ENCODE data around the gene SUGP1. TPM values are rescaled to one million over a fixed set of nuclear protein-coding genes. Genes with fewer than 3 reads are reported as not detected.
A peak's percentile ranks its signal among the peaks of the same experiment; 100 is the strongest.
"Not testable (repeated sequence)": the region's sequence is repeated elsewhere in the genome, so short reads cannot be mapped to it uniquely, and the experiment has no call there.

SUGP1 gene
- polyA plus RNA-seq (ENCODE audit: insufficient read length) = 33.3 TPM

GRCh38 chr19:19320361-19321140, at the start of gene SUGP1, which contains the start of gene MAU2:
Gene SUGP1 (minus strand): TSS chr19:19320509. CDS start chr19:19320496, 13 bp downstream.
Gene MAU2 (plus strand): TSS chr19:19320829. CDS start chr19:19320860, 31 bp downstream.
- DNase-seq (ENCODE audit: low read depth) = peak; percentile 83

- no peak for DNase-seq (ENCODE audit: low read depth)
These were observed 47.8 kb upstream of the SUGP1 start for GRCh38 chr19:19368087-19368486.

- no peak for DNase-seq (ENCODE audit: low read depth)
These were observed 46.4 kb upstream of the SUGP1 start for GRCh38 chr19:19366434-19367396.

GRCh38 chr19:19362075-19362474, 41.8 kb upstream of the SUGP1 start:
- DNase-seq (ENCODE audit: low read depth) = no peak

- DNase-seq (ENCODE audit: low read depth) = peak; percentile 62
These were observed 40.8 kb upstream of the SUGP1 start for GRCh38 chr19:19361075-19361594.

GRCh38 chr19:19356901-19357566, 36.7 kb upstream of the SUGP1 start:
- DNase-seq (ENCODE audit: low read depth) = no peak

- no peak for DNase-seq (ENCODE audit: low read depth)
These were observed 36.2 kb upstream of the SUGP1 start for GRCh38 chr19:19356500-19356899.

- DNase-seq (ENCODE audit: low read depth) = no peak
These were observed 35.4 kb upstream of the SUGP1 start for GRCh38 chr19:19355606-19356139.

- DNase-seq (ENCODE audit: low read depth) = no peak
These were observed 34.6 kb upstream of the SUGP1 start for GRCh38 chr19:19354932-19355331.

- DNase-seq (ENCODE audit: low read depth) = no peak
These were observed 33.7 kb upstream of the SUGP1 start for GRCh38 chr19:19354007-19354406.

GRCh38 chr19:19352823-19353222, 32.5 kb upstream of the SUGP1 start:
- no peak for DNase-seq (ENCODE audit: low read depth)

GRCh38 chr19:19350756-19351155, 30.4 kb upstream of the SUGP1 start:
- not testable (repeated sequence) for DNase-seq (ENCODE audit: low read depth)

- no peak for DNase-seq (ENCODE audit: low read depth)
These were observed 29.1 kb upstream of the SUGP1 start for GRCh38 chr19:19349365-19349764.

- DNase-seq (ENCODE audit: low read depth) = no peak
These were observed 28.0 kb upstream of the SUGP1 start for GRCh38 chr19:19348266-19348665.

- DNase-seq (ENCODE audit: low read depth) = no peak
These were observed 27.2 kb upstream of the SUGP1 start for GRCh38 chr19:19347401-19348110.

GRCh38 chr19:19345970-19346369, 25.7 kb upstream of the SUGP1 start:
- DNase-seq (ENCODE audit: low read depth) = no peak

GRCh38 chr19:19345232-19345631, 24.9 kb upstream of the SUGP1 start:
- DNase-seq (ENCODE audit: low read depth) = no peak

- DNase-seq (ENCODE audit: low read depth) = no peak
These were observed 23.5 kb upstream of the SUGP1 start for GRCh38 chr19:19343762-19344161.

GRCh38 chr19:19343016-19343362, 22.7 kb upstream of the SUGP1 start:
- no peak for DNase-seq (ENCODE audit: low read depth)

- DNase-seq (ENCODE audit: low read depth) = no peak
These were observed 22.0 kb upstream of the SUGP1 start for GRCh38 chr19:19342086-19343015.

All from forelimb muscle (tissue), 1 donor.